COLO668 (cell line): Measurements from ENCODE around the gene LZIC.

Experiments
- DNase-seq: peaks from one replicate; lab custom pipeline; 2025; ENCODE audit not compliant: unreplicated experiment; lab: John Stamatoyannopoulos, UW

Gene LZIC

GRCh38 chr1:9886092-9886742 is 57.0 kb downstream of the LZIC start:
- DNase-seq: peak; percentile 29

GRCh38 chr1:9884805-9885204 is 58.4 kb downstream of the LZIC start:
- DNase-seq: no peak

GRCh38 chr1:9883585-9884449 is 59.4 kb downstream of the LZIC start:
- DNase-seq: no peak

DNA sequence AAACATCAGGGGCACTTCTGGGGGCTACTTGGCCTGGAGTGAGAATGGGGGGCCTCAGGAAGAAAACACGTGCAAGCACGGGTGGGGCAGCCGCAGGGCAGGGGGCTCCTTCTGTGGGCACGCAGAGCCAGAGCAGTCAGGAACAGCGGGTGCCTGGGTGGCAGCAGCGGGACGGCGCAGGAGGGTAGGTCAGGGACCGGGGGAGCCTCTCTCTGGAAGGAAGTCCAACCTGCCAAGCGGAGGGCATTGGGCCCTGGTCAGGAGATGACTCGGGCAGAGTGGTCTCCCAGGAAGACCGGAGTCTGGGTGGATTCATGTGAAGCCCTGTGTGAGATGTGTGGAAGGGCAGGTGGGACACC is 60.3 kb downstream of the LZIC start:
- DNase-seq: no peak

DNA sequence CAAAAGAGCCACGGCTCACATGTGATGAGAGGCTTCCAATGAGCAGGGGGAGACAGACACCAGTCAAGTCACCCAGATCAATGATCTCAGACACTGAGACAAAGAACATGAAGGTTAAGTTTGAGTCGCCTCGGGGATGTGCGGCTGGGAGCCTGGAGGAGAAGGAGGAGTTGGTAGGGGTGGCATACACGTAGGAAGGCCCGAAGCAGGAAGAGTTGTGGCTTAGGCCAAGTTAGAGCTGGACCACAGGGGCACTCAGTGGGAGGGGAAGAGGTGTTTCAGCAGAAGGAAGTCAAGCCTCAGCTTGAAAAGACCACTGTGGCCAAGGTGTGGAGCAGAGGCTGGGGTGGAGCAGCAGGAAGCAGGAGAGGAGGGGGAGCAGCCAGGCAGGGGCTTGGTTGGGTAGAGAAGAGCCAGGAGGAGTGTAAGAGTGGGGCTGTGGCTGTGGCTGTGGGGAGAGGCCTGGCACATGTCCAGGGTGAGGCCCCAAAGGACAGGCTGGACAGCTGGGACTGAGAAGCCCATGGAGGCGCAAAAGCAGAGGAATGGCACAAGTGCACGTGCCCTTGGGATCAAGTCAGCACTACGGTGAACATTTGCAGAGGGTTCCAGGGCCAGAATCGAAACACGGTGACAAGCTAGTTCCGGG is 60.8 kb downstream of the LZIC start:
- DNase-seq: no peak

- no peak for DNase-seq
Observed at GRCh38 chr1:9881838-9882249, 61.3 kb downstream of the LZIC start.
